IPS DF 4.7 (cell line): ENCODE measurements around the gene CCDC144A.
"Not testable (repeated sequence)": the region's sequence is repeated elsewhere in the genome, so short reads cannot be mapped to it uniquely, and the experiment has no call there.

ENCODE experiments used
- DNase-seq: peaks from one replicate; pipeline ENCODE4 v3.0.0-alpha.2; 2013; ENCODE audit warnings: low spot score; ENCODE audit errors: extremely low read depth

Gene CCDC144A

GRCh38 chr17:16689731-16690281 is at the start of gene CCDC144A:
Gene CCDC144A, plus strand, starts transcription at chr17:16690241. Its CDS starts 160 bp downstream, at chr17:16690401.
- DNase-seq, result not testable (repeated sequence)

- no peak for DNase-seq
Measured at GRCh38 chr17:16649585-16649984, 40.5 kb upstream of the CCDC144A start.

- no peak for DNase-seq
Measured at GRCh38 chr17:16652252-16652651, 37.8 kb upstream of the CCDC144A start.

GRCh38 chr17:16652847-16653366 is 37.1 kb upstream of the CCDC144A start:
- DNase-seq, result no peak

GRCh38 chr17:16653367-16654041 is 36.5 kb upstream of the CCDC144A start, which contains the start of gene ZNF624:
Gene ZNF624, minus strand, starts transcription at chr17:16653850.
- peak; percentile 72 for DNase-seq

- no peak for DNase-seq
Measured at GRCh38 chr17:16661217-16661616, 28.8 kb upstream of the CCDC144A start.

- DNase-seq, result no peak
Measured at GRCh38 chr17:16662936-16663335, 27.1 kb upstream of the CCDC144A start.

- DNase-seq, result not testable (repeated sequence)
Measured at GRCh38 chr17:16666553-16666906, 23.5 kb upstream of the CCDC144A start.

- DNase-seq, result not testable (repeated sequence)
Measured at GRCh38 chr17:16666907-16667636, 23.0 kb upstream of the CCDC144A start.

GRCh38 chr17:16676676-16677268 is 13.3 kb upstream of the CCDC144A start:
- no peak for DNase-seq

- not testable (repeated sequence) for DNase-seq
Measured at GRCh38 chr17:16683290-16684138, 6.5 kb upstream of the CCDC144A start.

GRCh38 chr17:16686019-16686418 is 4.0 kb upstream of the CCDC144A start:
- not testable (repeated sequence) for DNase-seq

GRCh38 chr17:16687151-16687550 is 2.9 kb upstream of the CCDC144A start:
- not testable (repeated sequence) for DNase-seq

GRCh38 chr17:16690447-16690846 is 406 bp downstream of the CCDC144A start:
- not testable (repeated sequence) for DNase-seq

GRCh38 chr17:16697603-16698002 is 7.6 kb downstream of the CCDC144A start:
- not testable (repeated sequence) for DNase-seq

- peak; percentile 53 for DNase-seq
Measured at GRCh38 chr17:16745492-16746203, 55.6 kb downstream of the CCDC144A start.

GRCh38 chr17:16746571-16746970 is 56.5 kb downstream of the CCDC144A start:
- DNase-seq, result not testable (repeated sequence)

GRCh38 chr17:16750515-16750914 is 60.5 kb downstream of the CCDC144A start:
- DNase-seq, result not testable (repeated sequence)

- peak; percentile 3 for DNase-seq
Measured at GRCh38 chr17:16751224-16751923, 61.3 kb downstream of the CCDC144A start.

GRCh38 chr17:16751924-16752287 is 61.9 kb downstream of the CCDC144A start:
- DNase-seq, result not testable (repeated sequence)
